GM19043 (cell line): ENCODE measurements around the gene ERCC3.
"Not testable (repeated sequence)": the region's sequence is repeated elsewhere in the genome, so short reads cannot be mapped to it uniquely, and the experiment has no call there.

Source experiments
- ATAC-seq: cut with Tn5 transposase; IDR thresholded peaks from one replicate; pipeline ENCODE4 v1.9.1; 2021; ENCODE audit warnings: low read depth; ENCODE audit not compliant: unreplicated experiment

ERCC3 gene

DNA sequence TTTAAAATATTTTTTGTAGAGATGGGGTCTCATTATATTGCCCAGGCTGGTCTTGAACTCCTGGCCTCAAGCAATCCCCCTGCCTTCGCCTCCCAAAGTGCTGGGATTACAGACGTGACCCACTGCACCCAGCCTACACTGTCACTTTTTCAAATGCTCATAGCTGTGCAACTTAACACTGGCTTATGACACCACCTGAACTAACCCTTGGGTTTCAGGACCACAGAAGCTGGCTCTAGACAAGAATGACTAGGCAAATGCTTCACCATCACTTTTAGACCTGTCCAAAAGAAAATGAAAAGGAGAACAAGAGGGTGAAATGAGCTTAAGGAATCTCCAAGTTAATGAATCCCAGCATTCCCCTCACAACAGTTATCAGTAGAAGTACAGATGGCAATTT, 13.3 kb downstream of the ERCC3 start:
- ATAC-seq, result no peak

- ATAC-seq, result no peak
These were observed 14.2 kb downstream of the ERCC3 start for GRCh38 chr2:127279781-127280180.

GRCh38 chr2:127278959-127279358, 15.0 kb downstream of the ERCC3 start:
- ATAC-seq, result no peak

GRCh38 chr2:127277028-127277427, 16.9 kb downstream of the ERCC3 start:
- peak; percentile 79 for ATAC-seq

GRCh38 chr2:127275789-127276188, 18.2 kb downstream of the ERCC3 start:
- ATAC-seq, result no peak

DNA sequence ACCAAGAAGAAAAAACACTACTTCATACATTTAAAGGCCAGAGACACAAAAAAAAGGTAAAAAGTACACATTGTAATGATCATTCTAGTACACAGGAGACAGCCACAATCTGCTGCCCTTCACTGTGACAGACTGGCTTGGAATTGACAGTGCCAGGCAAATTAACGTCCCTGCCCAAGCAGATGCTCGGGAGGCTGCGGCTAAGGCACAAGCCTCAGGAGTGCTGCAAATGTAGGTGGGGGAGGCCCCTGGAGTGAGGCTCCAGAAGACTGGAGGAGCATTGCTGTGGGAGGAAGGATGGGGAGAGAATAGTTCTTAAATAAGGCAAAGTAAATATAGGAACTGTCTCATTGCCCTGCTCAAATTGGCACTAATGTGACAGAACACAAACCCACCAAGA, 18.6 kb downstream of the ERCC3 start:
- ATAC-seq, result no peak

DNA sequence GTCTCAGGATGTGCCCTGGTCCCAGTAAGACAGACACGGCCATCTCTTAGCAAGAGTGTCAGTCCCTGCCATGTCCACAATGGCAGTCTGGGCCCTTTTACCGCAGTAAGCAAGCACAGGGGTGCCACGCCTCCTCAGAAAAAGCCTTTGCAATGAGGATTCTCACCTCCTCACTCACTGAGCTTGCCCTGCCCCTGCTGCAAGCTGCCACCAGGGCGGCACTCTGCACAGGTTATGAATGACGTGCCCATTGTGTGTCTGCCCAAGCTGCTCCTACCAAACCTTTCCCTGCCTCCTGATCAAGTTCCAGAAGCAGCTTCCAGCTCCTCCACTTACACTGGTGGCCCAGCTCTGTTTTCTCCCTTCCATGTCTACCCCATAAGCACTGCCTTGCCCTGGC, 23.3 kb downstream of the ERCC3 start:
- no peak for ATAC-seq

DNA sequence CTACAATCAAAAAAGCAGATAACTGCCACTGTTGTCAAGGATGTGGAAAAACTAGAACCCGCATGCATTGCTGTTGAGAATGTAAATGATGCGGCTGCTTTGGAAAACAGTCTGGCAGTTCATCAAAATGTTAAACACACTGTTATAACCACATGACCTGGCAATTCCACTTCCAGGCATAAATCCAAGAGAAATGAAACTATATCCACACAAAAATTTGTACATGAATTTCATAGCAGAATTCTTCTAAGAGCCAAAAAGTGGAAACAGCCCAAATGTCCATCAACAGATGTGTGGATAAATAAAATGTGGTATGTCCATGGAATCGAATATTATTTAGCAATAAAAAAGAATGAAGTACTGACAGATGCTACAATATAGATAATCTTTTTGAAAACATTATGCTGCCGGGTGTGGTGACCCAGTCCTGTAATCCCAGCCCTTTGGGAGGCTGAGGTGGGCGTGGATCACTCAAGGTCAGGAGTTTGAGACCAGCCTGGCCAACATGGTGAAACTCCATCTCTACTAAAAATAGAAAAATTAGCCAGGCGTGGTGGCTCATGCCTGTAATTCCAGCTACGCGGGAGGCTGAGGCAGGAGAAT, 32.0 kb downstream of the ERCC3 start:
- no peak for ATAC-seq

GRCh38 chr2:127259355-127259754, 34.6 kb downstream of the ERCC3 start:
- no peak for ATAC-seq

DNA sequence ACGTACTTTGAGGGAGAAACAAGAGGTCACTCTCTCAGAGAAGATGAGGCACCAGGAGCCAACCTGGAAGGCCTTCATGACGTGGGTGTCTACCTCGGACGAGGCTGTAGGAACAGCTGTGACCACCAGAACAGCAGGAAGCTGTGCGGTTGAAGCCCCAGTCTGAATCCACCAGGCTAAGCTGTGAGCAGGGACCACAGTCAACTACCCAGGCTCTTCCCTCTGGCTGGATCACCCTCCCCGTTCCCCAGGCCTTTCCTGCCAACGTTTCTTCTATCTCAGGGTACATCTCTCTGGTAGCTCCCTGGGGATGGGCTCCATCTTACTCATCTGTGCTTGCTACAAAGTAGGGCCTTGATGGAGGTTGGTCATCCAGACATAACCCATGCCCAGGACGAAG, 37.1 kb downstream of the ERCC3 start:
- ATAC-seq, result no peak

- no peak for ATAC-seq
These were observed 37.6 kb downstream of the ERCC3 start for GRCh38 chr2:127256381-127256780.

DNA sequence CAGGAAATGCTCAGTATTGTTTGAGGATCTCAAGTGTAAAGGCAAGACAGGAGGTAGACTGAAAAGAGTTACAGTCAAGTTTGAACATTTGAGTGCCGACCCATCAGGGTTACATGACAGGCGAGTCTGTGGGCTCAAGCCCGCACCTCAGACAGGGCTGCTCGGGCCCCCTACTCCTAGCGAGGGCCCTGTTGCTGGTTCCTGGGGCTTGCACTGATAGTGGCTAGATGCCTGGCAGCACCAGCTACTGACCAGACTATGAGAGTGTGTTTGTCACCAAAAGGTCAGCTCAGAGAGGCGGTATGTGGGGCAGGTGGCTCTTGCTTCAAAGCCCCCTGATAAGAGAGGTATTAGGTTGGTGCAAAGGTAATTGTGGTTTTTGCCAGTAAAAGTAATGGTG, 38.2 kb downstream of the ERCC3 start:
- no peak for ATAC-seq

- no peak for ATAC-seq
These were observed 38.8 kb downstream of the ERCC3 start for GRCh38 chr2:127255146-127255545.

DNA sequence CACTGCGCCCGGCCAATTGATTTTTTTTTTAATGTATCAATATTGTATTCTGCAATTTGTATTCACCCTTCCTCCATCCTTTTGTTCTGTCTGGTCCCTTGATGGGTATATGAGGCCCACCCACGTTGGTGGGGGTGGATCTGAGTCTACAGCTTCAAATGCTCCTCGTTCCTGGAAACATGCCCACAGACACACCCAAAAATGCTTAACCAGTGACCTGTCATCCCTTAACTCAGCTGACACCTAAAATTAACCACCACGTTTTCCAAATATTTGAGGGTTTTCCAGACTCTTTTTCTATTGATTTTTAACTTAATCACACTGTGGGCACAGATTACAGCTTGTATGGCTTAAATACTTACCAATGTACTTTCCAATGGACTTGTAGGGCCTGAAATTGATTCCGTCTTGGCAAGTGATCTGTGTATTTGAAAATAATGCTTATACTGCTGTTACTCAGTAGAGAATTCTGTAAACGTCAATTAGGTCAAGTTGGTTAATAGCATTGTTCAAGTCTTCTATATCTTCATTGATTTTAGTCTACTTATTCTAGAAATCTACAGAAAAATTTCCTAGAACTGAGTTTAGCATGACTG, 39.5 kb downstream of the ERCC3 start:
- no peak for ATAC-seq

DNA sequence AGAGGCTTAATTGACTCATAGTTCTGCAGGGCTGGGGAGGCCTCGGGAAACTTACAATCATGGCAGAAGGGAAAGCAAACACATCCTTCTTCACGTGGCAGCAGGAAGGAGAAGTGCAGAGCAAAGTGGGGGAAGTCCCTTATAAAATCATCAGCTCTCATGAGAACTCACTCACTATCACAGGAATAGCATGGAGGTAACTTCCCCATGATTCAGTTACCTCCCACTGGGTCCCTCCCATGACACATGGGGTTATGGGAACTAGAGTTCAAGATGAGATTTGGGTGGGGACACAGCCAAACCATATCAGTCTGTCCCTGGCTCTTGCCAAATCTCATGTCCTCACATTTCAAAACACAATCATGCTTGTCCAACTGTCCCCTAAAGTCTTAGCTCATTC, 52.8 kb downstream of the ERCC3 start:
- ATAC-seq, result not testable (repeated sequence)

DNA sequence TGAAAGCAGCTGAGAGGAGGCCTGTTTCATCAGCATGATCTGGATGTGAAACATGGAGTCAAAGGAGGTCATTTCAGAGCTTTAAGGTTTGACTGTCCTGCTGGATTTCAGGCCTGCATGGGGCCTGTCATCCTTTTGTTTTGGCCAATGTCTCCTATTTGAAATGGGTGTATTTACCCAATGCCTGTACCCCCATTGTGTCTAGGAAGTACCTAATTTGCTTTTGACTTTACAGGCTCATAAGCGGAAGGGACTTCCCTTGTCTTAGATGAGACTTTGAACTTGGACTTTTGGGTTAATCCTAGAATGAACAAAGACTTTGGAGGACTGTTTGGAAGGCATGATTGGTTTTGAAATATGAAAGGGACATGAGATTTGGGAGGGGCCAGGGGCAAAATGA, 54.5 kb downstream of the ERCC3 start:
- no peak for ATAC-seq

DNA sequence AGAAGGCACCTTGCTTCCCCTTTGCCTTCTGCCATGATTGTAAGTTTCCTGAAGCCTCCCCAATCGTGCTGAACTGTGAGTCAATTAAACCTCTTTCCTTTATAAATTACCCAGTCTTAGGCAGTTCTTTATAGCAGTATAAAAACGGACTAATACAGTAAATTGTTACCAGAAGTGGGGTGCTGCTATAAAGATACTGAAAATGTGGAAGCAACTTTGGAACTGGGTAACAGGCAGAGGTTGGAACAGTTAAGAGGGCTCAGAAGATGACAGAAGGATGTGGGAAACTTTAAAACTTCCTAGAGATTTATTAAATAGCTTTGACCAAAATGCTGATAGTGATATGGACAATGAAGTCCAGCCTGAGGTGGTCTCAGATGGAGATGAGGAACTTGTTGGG, 56.2 kb downstream of the ERCC3 start:
- not testable (repeated sequence) for ATAC-seq

- ATAC-seq, result no peak
These were observed 58.8 kb downstream of the ERCC3 start for GRCh38 chr2:127235082-127235702.

GRCh38 chr2:127233710-127234109, 60.2 kb downstream of the ERCC3 start:
- ATAC-seq, result no peak

DNA sequence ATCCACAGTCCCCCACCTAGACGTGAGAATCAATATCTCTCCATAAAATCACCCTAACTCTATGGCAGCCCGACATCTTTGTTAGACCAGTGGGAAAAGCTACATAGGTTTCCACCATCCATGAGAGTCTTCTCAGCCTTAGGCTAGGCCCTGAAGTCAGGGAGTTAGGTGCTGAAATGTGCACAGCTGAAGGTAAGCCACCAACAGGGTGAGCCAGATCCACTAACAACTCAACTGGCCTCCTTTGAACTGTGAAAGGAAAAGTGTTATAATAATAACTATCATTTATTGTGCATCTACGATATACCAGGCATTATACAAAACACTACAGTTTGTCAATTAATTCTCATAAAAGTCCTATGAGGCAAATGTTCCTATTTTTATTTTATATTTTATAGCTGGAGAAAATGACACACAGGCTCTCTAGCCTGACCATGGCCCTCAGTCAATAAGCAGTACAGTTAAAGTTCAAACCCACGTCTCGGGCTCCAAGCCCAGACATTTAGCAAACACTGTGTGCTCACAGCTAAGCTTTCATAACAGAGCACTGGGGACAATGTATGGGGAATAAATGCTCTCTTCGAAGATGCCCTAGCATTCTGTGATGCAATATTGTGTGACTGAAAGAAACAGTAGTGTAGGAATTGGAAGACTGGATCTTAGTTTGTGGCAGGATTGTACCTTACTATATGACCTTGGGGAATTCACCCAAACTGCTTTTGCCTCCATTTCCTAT, 62.6 kb downstream of the ERCC3 start:
- ATAC-seq, result no peak

GRCh38 chr2:127229555-127229954, 64.4 kb downstream of the ERCC3 start:
- no peak for ATAC-seq

DNA sequence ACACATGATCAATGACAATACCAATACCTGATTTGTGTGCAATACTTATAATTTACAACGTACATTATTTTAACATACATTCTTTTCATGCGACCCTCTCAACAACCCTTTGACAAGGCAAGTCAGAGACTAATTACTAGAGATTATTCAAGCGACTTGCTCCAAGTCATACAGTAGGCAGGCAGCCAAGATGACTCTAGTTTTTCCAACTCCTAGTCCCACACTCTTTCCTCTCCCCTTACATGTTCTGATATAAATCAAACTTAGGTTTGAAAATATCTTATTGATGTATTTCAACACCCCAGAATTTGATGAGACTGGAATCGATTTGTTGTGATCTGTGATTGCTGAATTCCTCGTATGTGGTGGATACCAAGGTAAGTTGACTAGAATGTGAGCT, 65.8 kb downstream of the ERCC3 start:
- no peak for ATAC-seq
